OCI-LY1 (cell line): ENCODE data around the gene PRRC2B.

Experiments
- CTCF ChIP-seq: fragments of 200-600 bp; sonication (generic), shearing (Covaris generic); IDR thresholded peaks from 2 replicates; pipeline ENCODE4 v1.5.1; 2017; ENCODE audit warnings: mild to moderate bottlenecking, antibody characterized with exemption, low read length, moderate library complexity, mixed read lengths
- EZH2 ChIP-seq: fragments of 200-600 bp; sonication (generic), shearing (Covaris generic); IDR thresholded peaks from 2 replicates; pipeline ENCODE4 v1.8.0; 2017; ENCODE audit warnings: borderline replicate concordance, mixed run types, mild to moderate bottlenecking, antibody characterized with exemption, low read length, moderate library complexity, mixed read lengths

GRCh38 chr9:131516100-131516499 is 122.2 kb downstream of the PRRC2B start:
- no peak for TF ChIP-seq CTCF
- no peak for TF ChIP-seq EZH2
